Adrenal gland (tissue), 5 donors: Measurements from ENCODE around the gene BUB1B.

Experiments
- CTCF ChIP-seq, 6 experiments: fragments of 450-650 bp in 4 of 6; fragments of 200-600 bp in 2 of 6; sonication (generic) in 1 of 6; IDR thresholded peaks; 1 replicate in 5 of 6; 2 replicates in 1 of 6; pipeline versions ENCODE4 v1.5.1 to v1.8.0; 2016 to 2021; ENCODE audit warnings: antibody characterized with exemption in 6 of 6, mild to moderate bottlenecking in 2 of 6, moderate library complexity in 1 of 6
- POLR2A ChIP-seq, 2 donors: fragments of 450-650 bp; IDR thresholded peaks; one replicate each; pipeline ENCODE4 v1.6.1; 2017; ENCODE audit warnings: antibody characterized with exemption in 2 of 2, mild to moderate bottlenecking in 2 of 2, moderate library complexity in 1 of 2
- donor health status: DM: no; HTN: no; CAD: no.

DNA sequence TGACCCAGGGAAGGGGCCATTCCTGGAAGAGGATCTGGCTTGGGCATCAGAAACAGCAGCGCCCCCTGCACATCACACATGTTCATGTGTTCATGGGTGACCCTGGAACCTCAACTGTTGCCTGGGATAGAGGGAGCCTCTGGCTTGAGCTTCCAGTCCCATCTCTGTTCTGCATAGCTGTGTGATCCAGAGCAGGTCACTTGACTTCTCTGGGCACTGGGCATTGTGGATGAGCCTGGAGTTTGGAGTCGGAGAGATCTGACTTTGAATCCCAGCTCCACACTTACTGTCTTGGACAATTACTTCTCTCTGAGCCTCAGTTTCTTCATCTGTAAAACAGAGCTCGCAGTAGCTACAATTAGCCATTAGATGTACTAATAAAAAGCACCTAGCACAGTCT is 93.6 kb downstream of the BUB1B start:
- no peak for TF ChIP-seq CTCF (IDR thresholded peaks at IDR 0.05)
- no peak for TF ChIP-seq POLR2A (IDR thresholded peaks at IDR 0.05)
